Spleen (tissue), 7 donors: Measurements from ENCODE around the gene ITPKB.

Experiments used
- POLR2AphosphoS5 ChIP-seq, 3 donors: sonication (generic); formaldehyde crosslinking; IDR thresholded peaks; one replicate each; pipeline ENCODE4 v1.5.1; 2017; ENCODE audit warnings: antibody characterized with exemption in 3 of 3
- TF ChIP-seq, protein P1 (sequence below), 11 experiments: fragments of 200-600 bp in 7 of 11; fragments of 450-650 bp in 4 of 11; sonication (generic) in 4 of 11; IDR thresholded peaks in 8 of 11; conservative IDR thresholded peaks in 3 of 11; 1 replicate in 7 of 11; 2 replicates in 4 of 11; pipeline versions ENCODE4 v1.4.0 to v1.8.0; 2016 to 2021; ENCODE audit warnings: antibody characterized with exemption in 11 of 11, inconsistent platforms in 4 of 11, mild to moderate bottlenecking in 1 of 11
- donor health status: DM: no; HTN: no; CAD: no; lungs with moderate emphysema.
- donor health status: DM: no; HTN: no; CAD: no.
- donor health status: DM: no; HTN: no; CAD: no.

DNA sequence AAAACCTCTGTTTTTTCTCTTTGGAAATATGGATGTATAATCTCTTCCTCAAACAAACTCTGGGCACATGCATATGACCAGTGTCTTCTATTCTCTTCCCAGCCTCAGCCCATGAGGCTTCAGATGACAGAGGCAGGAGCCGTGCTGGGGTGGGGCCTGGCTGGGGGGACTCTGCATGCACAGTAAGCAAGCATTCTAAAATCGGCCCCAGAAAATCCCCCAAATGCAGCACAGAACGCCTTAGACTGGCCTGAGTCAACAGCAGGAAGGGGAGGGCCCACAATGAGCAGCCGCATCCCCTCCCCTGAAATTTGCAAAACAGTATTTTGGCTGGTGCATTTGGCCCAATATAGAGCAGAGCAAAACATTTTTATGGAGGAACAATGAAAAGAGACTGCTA, 47.8 kb downstream of the ITPKB start:
- TF ChIP-seq, protein P1, sequence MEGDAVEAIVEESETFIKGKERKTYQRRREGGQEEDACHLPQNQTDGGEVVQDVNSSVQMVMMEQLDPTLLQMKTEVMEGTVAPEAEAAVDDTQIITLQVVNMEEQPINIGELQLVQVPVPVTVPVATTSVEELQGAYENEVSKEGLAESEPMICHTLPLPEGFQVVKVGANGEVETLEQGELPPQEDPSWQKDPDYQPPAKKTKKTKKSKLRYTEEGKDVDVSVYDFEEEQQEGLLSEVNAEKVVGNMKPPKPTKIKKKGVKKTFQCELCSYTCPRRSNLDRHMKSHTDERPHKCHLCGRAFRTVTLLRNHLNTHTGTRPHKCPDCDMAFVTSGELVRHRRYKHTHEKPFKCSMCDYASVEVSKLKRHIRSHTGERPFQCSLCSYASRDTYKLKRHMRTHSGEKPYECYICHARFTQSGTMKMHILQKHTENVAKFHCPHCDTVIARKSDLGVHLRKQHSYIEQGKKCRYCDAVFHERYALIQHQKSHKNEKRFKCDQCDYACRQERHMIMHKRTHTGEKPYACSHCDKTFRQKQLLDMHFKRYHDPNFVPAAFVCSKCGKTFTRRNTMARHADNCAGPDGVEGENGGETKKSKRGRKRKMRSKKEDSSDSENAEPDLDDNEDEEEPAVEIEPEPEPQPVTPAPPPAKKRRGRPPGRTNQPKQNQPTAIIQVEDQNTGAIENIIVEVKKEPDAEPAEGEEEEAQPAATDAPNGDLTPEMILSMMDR (IDR thresholded peaks at IDR 0.05 in 8 of 11, conservative IDR thresholded peaks at IDR 0.05 in 3 of 11) = no peak
- no peak for TF ChIP-seq POLR2AphosphoS5 (IDR thresholded peaks at IDR 0.05)
